Activated CD8-positive, alpha-beta memory T cell treated with anti-CD3 and anti-CD28 coated beads, Interleukin-2, amount 10 ng/mL, durations not matched to agents 7 days and 5 days (primary cell): ENCODE data around the gene MCUB. TPM values are rescaled to one million over a fixed set of nuclear protein-coding genes. Genes with fewer than 3 reads are reported as not detected.

ENCODE experiments used
- ATAC-seq: fragments of 150-1000 bp; cut with Tn5 transposase; one replicate; pipeline ENCODE4 v1.10.0; 2021; ENCODE audit warnings: moderate library complexity
- CTCF ChIA-PET: fragments of 350-600 bp; sonication (Branson Sonifier 250); formaldehyde crosslinking; loops from one replicate; lab custom pipeline; 2021; ENCODE audit warnings: antibody characterized with exemption; lab: Charles Lee
- DNase-seq: peaks from one replicate; pipeline ENCODE4 v3.0.0-alpha.2; 2020
- H3K27ac Mint-ChIP-seq: one replicate; pipeline ENCODE4 v1.8.0; 2021; ENCODE audit warnings: mild to moderate bottlenecking, mixed read lengths
- H3K27me3 Mint-ChIP-seq: one replicate; pipeline ENCODE4 v1.8.0; 2021; ENCODE audit warnings: mixed read lengths
- H3K36me3 Mint-ChIP-seq: one replicate; pipeline ENCODE4 v1.8.0; 2021; ENCODE audit warnings: mild to moderate bottlenecking, mixed read lengths
- H3K4me1 Mint-ChIP-seq: one replicate; pipeline ENCODE4 v1.8.0; 2021; ENCODE audit warnings: mixed read lengths
- H3K4me3 Mint-ChIP-seq: one replicate; pipeline ENCODE4 v1.8.0; 2021; ENCODE audit warnings: mild to moderate bottlenecking, moderate library complexity, mixed read lengths
- H3K9me3 Mint-ChIP-seq: one replicate; pipeline ENCODE4 v1.8.0; 2022; ENCODE audit warnings: low read depth, mixed read lengths
- total RNA-seq, 2 experiments: library from RNA; stranded (reverse); gene quantifications; one replicate each; pipeline ENCODE4 v1.2.3, GENCODE V29; 2021

Gene MCUB
- total RNA-seq, 2 experiments from 2014 or later = 51.2 to 65.5 TPM

DNA sequence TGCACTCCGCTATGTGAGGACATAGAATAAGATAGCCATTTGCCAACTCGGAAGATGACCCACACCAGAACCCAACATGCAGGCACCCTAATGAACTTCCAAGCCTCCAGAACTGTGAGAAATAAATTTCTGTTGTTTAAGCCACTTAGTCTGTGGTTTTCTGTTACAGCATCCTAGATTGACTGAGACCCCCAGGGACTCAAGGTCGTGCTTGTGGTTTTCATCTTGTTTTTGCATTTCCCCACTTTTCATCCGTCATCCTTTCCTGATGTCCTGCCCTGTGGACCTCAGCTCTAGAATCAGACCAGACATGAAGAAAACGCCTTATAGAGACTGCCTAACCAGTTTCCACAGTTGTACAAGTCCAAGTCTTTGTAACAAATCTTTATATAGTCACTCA, 54.4 kb downstream of the MCUB start:
- H3K27me3 Mint-ChIP-seq = no peaks in the 10 kb centered on the region
- DNase-seq = no peak
- H3K27ac Mint-ChIP-seq = no peak overlapping the region
- no peaks in the 10 kb centered on the region for H3K9me3 Mint-ChIP-seq
- H3K4me1 Mint-ChIP-seq = no peaks in the 10 kb centered on the region
- peaks cover 26% of the 10 kb centered on the region for H3K36me3 Mint-ChIP-seq
- ATAC-seq = no peak
- CTCF ChIA-PET = no interaction called here
- H3K4me3 Mint-ChIP-seq = no peak overlapping the region

DNA sequence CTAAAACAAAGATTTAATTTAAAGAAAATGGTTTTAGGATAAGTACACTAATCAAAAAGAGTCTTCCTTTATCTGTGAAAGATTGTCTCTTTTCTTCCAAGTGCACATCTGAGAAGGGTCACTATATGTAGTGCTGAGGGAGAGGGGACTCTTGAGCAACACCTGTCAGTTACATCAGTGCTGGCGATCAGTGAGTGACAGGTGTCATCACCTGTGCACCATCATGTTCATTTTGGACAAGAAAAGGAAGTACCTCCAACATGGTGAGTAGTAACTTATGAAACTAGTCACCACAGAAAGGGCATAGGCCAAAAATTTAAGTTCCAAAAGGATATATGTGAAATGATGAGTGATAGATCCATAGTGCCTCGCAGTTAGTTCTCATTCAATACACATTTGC, 55.7 kb downstream of the MCUB start:
- no peak for ATAC-seq

DNA sequence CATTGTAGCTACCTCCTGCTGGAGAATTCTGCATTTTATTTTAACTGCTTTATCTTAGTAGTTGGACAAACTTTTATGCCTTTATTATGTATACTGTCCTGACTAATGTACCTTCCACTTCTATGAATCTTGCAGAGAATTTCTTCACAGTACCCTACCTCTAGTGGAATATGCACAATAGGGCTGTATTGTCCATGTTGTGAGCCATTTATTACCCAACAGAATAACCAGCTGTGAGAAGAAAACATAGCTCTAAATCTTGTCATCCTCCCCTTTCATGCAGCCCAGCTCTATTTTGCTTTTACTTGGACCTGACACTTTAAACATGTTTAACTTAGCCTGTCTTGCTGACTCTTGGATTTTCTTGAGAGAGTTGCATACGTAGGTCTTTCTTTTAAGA, 56.2 kb downstream of the MCUB start:
- H3K36me3 Mint-ChIP-seq = peaks cover 15% of the 10 kb centered on the region
- H3K27ac Mint-ChIP-seq = no peak overlapping the region
- no peaks in the 10 kb centered on the region for H3K9me3 Mint-ChIP-seq
- DNase-seq (no peak), ATAC-seq (no peak)
- H3K4me1 Mint-ChIP-seq = no peaks in the 10 kb centered on the region
- no peak overlapping the region for H3K4me3 Mint-ChIP-seq
- H3K27me3 Mint-ChIP-seq = no peaks in the 10 kb centered on the region
- CTCF ChIA-PET = no interaction called here

More for the DNA sequence above, 55.7 kb downstream of the MCUB start:
- H3K27me3 Mint-ChIP-seq = no peaks in the 10 kb centered on the region
- H3K27ac Mint-ChIP-seq = no peak overlapping the region
- H3K36me3 Mint-ChIP-seq = peaks cover 15% of the 10 kb centered on the region
- no peak for DNase-seq
- H3K4me3 Mint-ChIP-seq = no peak overlapping the region
- no peaks in the 10 kb centered on the region for H3K4me1 Mint-ChIP-seq
- H3K9me3 Mint-ChIP-seq = no peaks in the 10 kb centered on the region
- CTCF ChIA-PET = interaction anchor here (0.7 kb wide), 1 partner anchor 25 kb away, joined by 3 read pairs; no protein-coding TSS in a partner anchor

DNA sequence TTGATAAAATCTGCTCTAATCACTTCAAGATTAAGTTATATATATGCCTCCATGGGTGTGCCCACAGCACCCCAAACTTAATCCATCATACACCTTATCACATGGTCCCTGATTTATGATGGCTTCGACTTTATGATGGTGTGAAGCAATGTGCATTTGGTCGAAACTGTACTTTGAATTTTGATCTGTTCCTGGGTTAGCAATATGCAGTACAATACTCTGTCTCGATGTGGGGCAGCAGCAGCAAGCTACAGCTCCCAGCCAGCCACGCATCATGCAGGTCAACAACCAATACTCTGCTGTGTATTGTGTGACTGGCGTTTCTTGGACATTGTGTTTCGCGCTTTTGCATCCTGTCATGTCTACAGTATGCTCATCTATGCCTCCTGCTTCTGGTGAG, 62.6 kb downstream of the MCUB start:
- Mint-ChIP-seq H3K27ac (no peak overlapping the region), H3K4me1 (no peaks in the 10 kb centered on the region), H3K4me3 (no peak overlapping the region), H3K27me3 (no peaks in the 10 kb centered on the region), H3K36me3 (peaks cover 9% of the 10 kb centered on the region), H3K9me3 (no peaks in the 10 kb centered on the region)
- ATAC-seq (no peak), DNase-seq (no peak)
- CTCF ChIA-PET = no interaction called here

DNA sequence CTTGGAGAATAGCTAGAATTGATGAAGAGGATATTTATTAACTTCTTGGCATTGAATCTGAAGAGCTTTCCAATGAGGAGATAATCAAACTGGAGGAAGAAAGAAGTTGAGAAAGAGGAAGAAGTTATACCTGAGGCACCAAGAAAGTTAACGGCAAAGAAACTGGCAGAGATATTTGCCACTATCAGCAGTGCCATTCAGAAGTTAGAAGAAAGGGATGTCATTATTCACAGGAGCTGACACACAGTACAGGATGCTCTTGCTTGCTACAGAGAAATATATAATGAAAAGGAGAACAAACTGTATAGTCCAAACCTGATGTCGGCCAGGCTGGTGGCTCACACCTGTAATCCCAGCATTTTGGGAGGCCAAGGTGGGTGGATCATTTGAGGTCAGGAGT, 64.5 kb downstream of the MCUB start:
- CTCF ChIA-PET = no interaction called here
- Mint-ChIP-seq H3K27me3 (no peaks in the 10 kb centered on the region), H3K36me3 (peaks cover 4% of the 10 kb centered on the region), H3K4me1 (peaks cover 6% of the 10 kb centered on the region), H3K4me3 (no peak overlapping the region), H3K27ac (no peak overlapping the region), H3K9me3 (no peaks in the 10 kb centered on the region)
- DNase-seq = no peak
- ATAC-seq = no peak

DNA sequence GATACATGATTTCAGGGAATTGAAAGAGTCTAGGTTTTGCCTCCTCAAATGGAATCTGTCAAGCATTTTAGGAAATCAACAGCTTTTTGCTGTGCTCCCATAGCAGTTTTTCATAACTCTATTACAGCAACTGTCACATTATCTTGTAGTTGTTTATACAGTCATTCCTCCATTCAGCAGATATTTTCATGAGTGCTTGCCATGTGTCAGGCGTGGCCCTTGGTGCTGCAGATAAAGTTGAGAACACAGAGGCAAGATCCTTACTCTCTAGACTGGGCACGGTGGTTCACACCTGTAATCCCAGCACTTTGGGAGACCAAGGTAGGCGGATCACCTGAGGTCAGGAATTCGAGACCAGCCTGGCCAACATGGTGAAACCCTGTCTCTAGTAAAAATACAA, 67.3 kb downstream of the MCUB start:
- H3K9me3 Mint-ChIP-seq = no peaks in the 10 kb centered on the region
- no peak for ATAC-seq
- no peaks in the 10 kb centered on the region for H3K27me3 Mint-ChIP-seq
- DNase-seq = no peak
- peaks cover 4% of the 10 kb centered on the region for H3K36me3 Mint-ChIP-seq
- H3K4me1 Mint-ChIP-seq = peaks cover 10% of the 10 kb centered on the region
- CTCF ChIA-PET = no interaction called here
- no peak overlapping the region for H3K27ac Mint-ChIP-seq
- no peak overlapping the region for H3K4me3 Mint-ChIP-seq

DNA sequence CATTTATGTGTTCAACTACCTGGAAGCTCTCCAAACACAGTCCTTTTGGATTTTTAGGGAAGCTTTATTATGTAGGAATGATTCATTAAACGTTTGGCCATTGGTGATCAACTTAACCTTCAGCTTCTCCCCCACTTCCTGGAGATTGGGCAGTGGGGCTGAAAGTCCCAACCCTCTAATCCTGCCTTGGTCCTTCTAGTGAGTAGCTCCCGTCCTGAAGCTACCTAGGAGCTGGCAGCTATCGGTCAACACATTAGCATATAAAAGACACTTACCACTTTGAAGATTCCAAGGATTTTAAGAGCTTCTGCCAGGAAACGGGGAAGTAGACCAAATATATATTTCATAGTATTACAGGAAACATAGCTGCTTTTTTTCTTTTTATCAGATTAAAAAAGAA, 69.7 kb downstream of the MCUB start:
- H3K27ac Mint-ChIP-seq = no peak overlapping the region
- CTCF ChIA-PET = interaction anchor here (1.5 kb wide), 1 partner anchor 40 kb away, joined by 3 read pairs; no protein-coding TSS in a partner anchor
- DNase-seq (no peak), ATAC-seq (no peak)
- H3K4me3 Mint-ChIP-seq = no peak overlapping the region
- H3K36me3 Mint-ChIP-seq = peaks cover 9% of the 10 kb centered on the region
- no peaks in the 10 kb centered on the region for H3K27me3 Mint-ChIP-seq
- peaks cover 10% of the 10 kb centered on the region for H3K4me1 Mint-ChIP-seq
- H3K9me3 Mint-ChIP-seq = no peaks in the 10 kb centered on the region

DNA sequence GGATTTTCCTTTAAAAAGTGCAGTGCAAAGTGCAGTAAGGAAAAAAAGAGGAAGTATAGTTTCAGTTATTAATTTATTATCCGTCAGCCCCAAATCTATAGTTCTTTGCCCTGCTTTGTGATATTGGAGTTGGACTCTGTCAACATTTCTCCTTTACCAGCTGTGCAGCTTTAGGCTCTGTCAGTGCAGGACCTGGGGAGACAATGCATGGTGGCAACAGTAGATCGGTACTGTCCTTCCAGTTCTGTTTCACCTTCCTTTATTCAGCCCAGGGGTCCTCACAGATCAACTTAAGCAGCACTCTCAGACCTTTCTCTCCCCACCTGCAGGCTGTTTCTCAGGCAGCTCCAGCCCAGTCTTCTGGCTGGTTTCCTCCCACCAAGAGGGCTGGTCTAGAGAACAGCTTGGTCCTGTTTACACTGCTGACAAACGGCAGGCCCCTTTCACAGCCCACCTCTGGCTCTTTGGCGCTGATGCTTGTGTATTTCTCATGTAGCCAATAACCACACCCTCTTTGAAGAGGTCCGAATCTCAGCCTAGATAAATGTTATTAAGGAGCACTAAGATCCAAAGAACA, 71.6 kb downstream of the MCUB start:
- CTCF ChIA-PET = interaction anchor here (0.6 to 1.0 kb wide), 2 partner anchors 13 to 16 kb away, joined by 3 read pairs; no protein-coding TSS in a partner anchor
- H3K36me3 Mint-ChIP-seq = peaks cover 25% of the 10 kb centered on the region
- ATAC-seq = no peak

DNA sequence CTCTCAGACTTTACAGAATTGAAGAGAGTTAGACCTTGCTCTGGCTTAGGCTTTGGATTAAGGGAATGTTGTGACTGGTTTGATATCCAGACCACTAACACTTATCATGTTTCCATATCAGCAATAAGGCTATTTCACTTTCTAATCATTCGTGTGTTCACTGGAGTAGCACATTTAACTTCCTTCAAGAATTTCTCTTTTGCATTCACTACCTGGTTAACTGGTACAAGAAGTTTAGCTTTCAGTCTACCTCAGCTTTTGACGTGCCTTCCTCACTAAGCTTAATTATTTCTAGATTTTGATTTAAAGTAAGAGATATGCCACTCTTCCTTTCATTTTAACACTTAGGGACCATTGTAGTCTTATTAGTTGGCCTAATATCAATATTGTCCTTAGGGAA, 80.6 kb downstream of the MCUB start:
- Mint-ChIP-seq H3K4me1 (peaks cover 6% of the 10 kb centered on the region), H3K4me3 (no peak overlapping the region), H3K27me3 (no peaks in the 10 kb centered on the region), H3K9me3 (peaks cover 3% of the 10 kb centered on the region), H3K36me3 (peaks cover 30% of the 10 kb centered on the region), H3K27ac (no peak overlapping the region)
- CTCF ChIA-PET = no interaction called here
- ATAC-seq (no peak), DNase-seq (no peak)

More for the DNA sequence above, 71.6 kb downstream of the MCUB start:
- no peaks in the 10 kb centered on the region for H3K9me3 Mint-ChIP-seq
- H3K27ac Mint-ChIP-seq = no peak overlapping the region
- H3K4me3 Mint-ChIP-seq = no peak overlapping the region
- no peak for DNase-seq
- H3K27me3 Mint-ChIP-seq = no peaks in the 10 kb centered on the region
- H3K4me1 Mint-ChIP-seq = peaks cover 10% of the 10 kb centered on the region

DNA sequence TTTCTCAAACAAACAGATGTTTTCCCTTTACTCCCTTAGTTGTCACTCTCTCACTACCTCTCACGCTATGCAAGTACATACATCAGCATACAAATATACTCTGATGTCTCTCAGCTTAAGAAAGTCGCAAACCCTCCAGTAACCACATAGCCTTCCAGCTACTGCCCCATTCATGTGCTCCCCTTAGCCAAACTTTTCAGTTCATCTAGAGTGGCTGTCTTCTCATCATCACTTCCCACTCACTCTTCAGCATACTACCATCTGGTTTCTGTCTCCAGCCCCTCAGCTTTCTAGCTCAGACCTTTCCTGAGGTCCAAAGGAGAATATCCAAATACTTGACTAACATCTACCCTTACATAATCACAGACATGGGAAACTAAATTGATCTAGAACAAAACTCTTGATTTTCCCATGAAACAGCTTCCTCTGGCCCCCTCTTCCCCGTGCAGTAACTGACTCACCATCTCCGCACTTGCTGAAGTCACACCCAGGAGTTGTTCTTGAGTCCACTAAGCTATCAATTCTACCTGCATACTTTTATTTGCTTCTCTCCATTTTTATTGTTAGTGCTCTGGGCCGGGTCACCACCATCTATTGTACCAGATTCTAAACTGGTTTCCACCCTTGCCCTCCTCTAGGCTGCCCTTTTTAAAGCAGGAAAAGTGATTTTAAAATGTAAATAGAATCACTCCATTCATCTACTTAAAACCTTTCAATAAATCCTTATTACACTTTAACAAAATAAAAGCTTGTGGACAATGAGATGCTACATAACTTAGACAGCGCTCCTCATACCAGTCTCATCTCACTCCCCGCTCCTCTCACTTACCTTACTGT, 86.0 kb downstream of the MCUB start:
- Mint-ChIP-seq H3K36me3 (peaks cover 15% of the 10 kb centered on the region), H3K4me3 (no peak overlapping the region), H3K4me1 (peaks cover 34% of the 10 kb centered on the region), H3K27me3 (no peaks in the 10 kb centered on the region), H3K27ac (no peak overlapping the region), H3K9me3 (no peaks in the 10 kb centered on the region)
- CTCF ChIA-PET = interaction anchor here (1.4 to 1.7 kb wide), 3 partner anchors 13 to 213 kb away, joined by 3 to 5 read pairs (median 3); partner anchors contain the start of gene SEC24B
- DNase-seq (no peak), ATAC-seq (no peak)

DNA sequence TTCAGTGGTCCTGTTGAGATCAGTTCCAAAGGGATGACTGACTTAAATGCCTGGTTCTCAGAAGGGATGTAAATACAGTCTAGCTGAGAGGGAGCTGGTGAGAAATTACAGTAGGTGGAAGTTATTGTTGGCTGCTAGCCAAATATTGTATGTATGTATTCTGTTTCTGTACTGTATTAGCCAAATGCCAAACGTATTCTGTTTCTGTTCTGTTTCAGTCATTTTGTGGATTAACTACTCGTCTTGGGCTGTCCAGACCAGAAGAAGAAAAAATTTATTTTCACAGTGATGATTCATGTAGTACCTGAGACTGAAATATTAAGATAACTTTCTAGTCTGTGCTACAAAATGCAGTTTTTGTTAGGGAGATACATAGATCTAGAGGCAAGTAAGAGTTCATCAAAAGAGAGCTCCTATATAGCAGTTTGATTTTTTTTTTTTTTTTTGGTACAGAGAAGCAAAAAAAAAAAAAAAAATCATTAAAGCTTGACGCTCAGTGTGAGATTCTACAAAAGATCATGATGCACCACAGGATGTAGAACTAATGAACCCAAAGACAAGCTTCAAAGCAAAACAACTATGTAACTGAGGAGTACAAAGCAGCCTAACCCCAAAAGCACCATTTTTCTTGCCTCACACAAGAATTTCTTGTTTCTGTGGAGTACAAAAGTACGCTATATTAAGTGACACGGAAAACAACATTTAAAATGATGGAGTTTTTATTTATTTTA, 88.4 kb downstream of the MCUB start:
- peaks cover 32% of the 10 kb centered on the region for H3K36me3 Mint-ChIP-seq
- no peak for DNase-seq
- H3K27ac Mint-ChIP-seq = peak overlapping the region; percentile 91
- H3K27me3 Mint-ChIP-seq = no peaks in the 10 kb centered on the region
- H3K9me3 Mint-ChIP-seq = no peaks in the 10 kb centered on the region
- peak; percentile 77 for ATAC-seq
- peaks cover 34% of the 10 kb centered on the region for H3K4me1 Mint-ChIP-seq
- peak overlapping the region; percentile 45 for H3K4me3 Mint-ChIP-seq
- CTCF ChIA-PET = interaction anchor here (0.7 to 1.5 kb wide), 5 partner anchors 16 to 215 kb away, joined by 3 to 7 read pairs (median 4); partner anchors contain the start of genes CASP6, MCUB and SEC24B

DNA sequence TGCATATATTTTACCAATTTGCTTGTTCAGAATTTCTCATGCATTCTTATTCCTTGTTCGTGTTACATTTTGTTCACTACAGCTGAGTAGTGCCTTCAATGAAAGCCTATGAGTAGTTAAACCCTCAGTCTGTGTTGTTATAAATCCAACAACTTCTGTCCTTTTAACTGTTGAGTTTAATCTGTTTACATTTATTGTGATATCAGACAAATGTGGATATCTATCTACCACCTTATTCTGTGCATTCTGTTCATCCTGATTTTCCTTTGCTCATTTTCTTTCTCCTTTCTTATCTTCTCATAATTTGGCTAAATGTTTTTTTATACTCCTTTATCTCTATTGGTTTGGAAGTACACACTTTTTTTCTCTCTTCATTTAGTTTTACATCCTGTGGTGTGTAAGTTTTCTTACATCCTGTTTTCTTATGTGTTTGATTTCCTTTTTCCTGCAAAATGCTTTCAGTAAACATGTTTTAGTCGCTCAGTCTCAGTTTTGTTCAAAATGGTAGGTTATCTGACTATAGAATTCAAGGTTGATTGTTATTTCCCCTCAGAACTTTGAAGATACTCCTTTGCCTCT, 89.0 kb downstream of the MCUB start:
- no peaks in the 10 kb centered on the region for H3K27me3 Mint-ChIP-seq
- H3K27ac Mint-ChIP-seq = peak overlapping the region; percentile 91
- peak overlapping the region; percentile 62 for H3K4me3 Mint-ChIP-seq
- ATAC-seq (peak; percentile 6), DNase-seq (no peak)
- no peaks in the 10 kb centered on the region for H3K9me3 Mint-ChIP-seq
- H3K4me1 Mint-ChIP-seq = peaks cover 34% of the 10 kb centered on the region
- CTCF ChIA-PET = interaction anchor here (0.9 to 1.5 kb wide), 4 partner anchors 55 to 216 kb away, joined by 3 to 7 read pairs (median 5); partner anchors contain the start of genes CASP6, MCUB and SEC24B
- peaks cover 34% of the 10 kb centered on the region for H3K36me3 Mint-ChIP-seq

DNA sequence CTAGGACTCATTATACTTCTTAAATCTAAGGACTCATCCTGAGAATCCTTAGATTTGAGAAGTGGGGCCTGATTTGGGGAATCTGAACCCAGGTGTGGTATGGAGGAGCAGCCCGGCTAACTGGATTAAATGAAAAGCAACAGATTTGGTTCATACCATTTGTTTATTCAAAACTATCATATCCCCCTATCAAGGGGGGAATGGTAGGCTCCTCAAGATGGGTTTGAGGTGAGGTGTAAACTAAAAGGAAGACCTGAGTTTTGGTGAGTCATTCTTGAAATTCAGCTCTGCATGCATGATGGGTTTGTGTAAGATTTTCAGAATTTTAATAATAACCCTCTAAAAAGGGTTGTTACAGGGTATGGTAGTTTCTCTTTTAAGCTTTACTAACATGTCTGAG, 89.8 kb downstream of the MCUB start:
- CTCF ChIA-PET = no interaction called here
- H3K27ac Mint-ChIP-seq = peak overlapping the region; percentile 91
- peak; percentile 49 for DNase-seq

More for the DNA sequence above, 89.8 kb downstream of the MCUB start:
- Mint-ChIP-seq H3K36me3 (peaks cover 35% of the 10 kb centered on the region), H3K4me3 (peak overlapping the region; percentile 48), H3K9me3 (no peaks in the 10 kb centered on the region), H3K27me3 (no peaks in the 10 kb centered on the region), H3K4me1 (peaks cover 37% of the 10 kb centered on the region)
- ATAC-seq = peak; percentile 70
